ENCODE measurements around the gene FGD6.

Gene FGD6

GRCh38 chr12:95074766-95075165, 142.5 kb downstream of the FGD6 start:
- no peak for DNase-seq

- DNase-seq, result no peak
These were observed 143.4 kb downstream of the FGD6 start for GRCh38 chr12:95073698-95074520.

GRCh38 chr12:95072900-95073697, 144.2 kb downstream of the FGD6 start, which contains the start of gene NR2C1:
NR2C1 (minus strand) TSS chr12:95073618; CDS start chr12:95067384, 6,234 bp downstream.
- DNase-seq, result peak; percentile 93

GRCh38 chr12:95070378-95070777, 146.9 kb downstream of the FGD6 start:
- no peak for DNase-seq

GRCh38 chr12:95066091-95066855, 151.0 kb downstream of the FGD6 start:
- no peak for DNase-seq

GRCh38 chr12:95060951-95061350, 156.3 kb downstream of the FGD6 start:
- DNase-seq, result no peak

- DNase-seq, result no peak
These were observed 157.3 kb downstream of the FGD6 start for GRCh38 chr12:95059984-95060383.

GRCh38 chr12:95057424-95057823, 159.8 kb downstream of the FGD6 start:
- DNase-seq, result no peak

- DNase-seq, result no peak
These were observed 162.2 kb downstream of the FGD6 start for GRCh38 chr12:95055057-95055456.

- no peak for DNase-seq
These were observed 163.1 kb downstream of the FGD6 start for GRCh38 chr12:95054206-95054605.

GRCh38 chr12:95051241-95051640, 166.0 kb downstream of the FGD6 start:
- DNase-seq, result no peak

GRCh38 chr12:95037906-95038305, 179.4 kb downstream of the FGD6 start:
- no peak for DNase-seq

- no peak for DNase-seq
These were observed 182.5 kb downstream of the FGD6 start for GRCh38 chr12:95034750-95035149.
